ENCODE results near the gene SCNN1A.

Gene SCNN1A

DNA sequence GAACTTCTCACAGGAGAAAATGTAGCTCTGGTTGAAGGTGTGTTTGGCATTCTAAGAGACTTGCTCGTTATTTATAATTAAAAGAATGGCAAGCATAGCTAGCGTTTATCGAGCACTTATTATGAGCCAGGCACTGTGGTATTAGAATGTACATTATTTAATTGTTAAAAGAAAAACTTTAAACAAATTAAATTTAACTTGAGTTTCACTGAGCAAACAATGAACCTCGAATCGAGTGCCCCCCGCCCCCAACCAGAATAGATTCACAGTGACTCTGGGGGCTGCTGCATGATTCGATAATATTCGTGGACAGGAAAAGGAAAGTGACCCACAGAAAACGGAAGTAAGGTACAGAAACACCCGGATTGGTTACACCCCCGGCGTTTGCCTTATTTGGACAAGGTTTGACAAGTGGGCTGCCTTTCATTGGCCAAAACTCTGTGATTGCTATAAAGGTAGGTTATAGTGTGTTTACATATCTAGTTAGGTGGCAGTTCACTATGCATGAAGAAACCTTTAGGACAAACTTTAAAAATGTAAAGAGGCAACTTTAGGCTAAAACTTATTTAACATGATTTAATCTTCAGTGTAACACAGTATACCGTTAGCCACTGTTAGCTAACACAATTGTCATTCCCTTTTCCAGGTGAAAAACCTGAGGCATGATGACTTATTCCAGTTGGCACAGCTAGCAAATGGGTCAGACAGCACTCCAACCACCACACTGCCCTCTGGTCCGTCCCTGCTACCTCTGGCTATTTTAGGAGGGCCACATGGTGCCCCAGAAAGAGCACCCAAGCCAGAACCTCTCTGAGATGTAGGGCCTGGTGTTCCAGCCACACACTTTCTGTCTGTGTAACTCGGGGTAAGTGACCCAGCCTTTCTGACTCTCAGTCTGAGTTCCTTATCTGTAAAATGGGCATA, 7.1 kb downstream of the SCNN1A start:
- DNase-seq = no peak

DNA sequence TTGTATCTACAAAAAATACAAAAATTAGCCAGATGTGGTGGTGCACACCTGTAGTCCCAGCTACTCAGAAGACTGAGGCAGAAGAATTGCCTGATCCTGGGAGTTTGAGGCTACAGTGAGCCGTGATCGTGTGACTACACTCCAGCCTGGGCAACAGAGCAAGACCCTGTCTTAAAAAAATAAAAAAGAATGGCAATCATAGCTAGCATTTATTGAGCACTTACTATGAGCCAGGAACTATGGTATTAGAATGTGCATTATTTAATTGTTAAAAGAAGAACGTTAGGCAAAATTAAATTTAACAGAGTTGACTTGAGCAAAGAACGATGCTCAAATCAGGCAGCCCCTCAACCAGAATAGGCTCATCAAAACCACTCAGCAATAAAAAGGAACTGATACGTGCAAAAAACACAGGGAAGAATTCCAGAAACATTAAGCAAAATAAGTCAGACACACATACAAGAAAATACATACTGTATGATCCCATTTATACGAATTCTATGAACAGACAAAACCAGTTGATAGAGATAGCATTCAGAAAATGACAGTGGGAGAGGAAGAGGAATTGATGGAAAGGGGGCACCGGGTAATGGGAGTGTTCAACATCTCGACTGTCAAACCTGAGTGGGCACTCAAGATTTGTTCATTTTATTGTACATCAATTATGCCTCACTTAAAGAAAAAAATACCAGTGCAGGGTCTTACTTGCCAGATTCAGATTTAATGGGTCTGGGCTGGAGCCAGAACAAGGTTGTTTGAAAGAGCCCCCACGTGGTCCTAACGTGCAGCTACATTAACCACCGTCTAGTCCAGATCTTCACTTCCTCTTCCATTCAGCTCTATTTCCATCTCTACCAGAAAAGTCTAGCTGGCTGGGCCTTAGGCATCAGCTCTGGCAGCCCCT, 8.0 kb downstream of the SCNN1A start:
- DNase-seq = no peak

DNA sequence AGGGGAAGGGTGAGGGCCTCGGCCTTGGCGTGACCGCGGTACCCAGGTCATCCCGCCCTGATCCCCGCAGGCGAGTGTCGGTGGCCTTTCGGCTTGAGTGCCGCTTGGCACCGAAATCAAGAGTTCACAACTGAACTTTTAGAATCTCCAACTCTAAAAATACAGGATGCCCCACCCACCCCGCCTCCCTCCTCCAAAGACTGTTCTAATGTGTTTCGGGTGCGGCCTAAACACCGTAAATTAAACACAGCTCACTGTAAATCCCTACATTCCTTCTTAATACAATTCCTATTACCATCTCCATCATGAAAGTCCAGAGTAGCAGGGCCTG, 11.4 kb downstream of the SCNN1A start:
- DNase-seq = no peak

DNA sequence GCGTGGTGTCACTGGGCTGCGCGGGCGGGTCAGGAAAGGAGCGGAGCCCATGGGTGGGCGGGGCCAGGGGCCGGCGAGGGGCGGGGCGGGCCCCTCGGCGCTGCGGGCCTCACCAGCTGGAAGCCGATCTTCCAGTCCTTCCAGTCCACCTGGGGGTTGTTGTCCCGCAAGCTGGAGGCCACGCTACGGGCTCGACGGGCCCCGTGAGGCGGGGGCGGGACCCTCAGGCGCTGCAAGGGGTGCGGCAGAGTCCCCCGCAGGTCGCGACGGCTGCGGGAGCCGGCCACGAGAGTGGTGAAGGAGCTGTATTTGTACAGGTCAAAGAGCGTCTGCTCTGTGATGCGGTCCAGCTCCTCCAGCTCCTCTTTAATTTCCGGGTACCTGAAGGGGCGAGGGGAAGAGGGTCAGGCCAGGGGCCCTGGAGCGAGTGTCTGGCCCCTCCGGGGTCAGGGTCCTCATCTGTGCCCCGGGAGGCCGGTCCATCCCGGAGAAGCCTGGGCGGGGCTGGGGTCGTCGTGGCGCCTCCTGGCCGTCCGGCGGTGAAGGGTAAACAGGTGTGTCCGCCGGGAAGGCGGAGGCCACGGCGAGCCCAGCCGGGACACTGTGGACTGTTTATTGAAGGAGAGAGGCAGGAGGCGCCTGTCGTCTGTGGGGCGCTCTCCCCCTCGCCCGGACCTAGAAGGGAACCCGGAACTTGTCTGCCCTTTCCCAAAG, 11.9 kb downstream of the SCNN1A start:
- no peak for DNase-seq

DNA sequence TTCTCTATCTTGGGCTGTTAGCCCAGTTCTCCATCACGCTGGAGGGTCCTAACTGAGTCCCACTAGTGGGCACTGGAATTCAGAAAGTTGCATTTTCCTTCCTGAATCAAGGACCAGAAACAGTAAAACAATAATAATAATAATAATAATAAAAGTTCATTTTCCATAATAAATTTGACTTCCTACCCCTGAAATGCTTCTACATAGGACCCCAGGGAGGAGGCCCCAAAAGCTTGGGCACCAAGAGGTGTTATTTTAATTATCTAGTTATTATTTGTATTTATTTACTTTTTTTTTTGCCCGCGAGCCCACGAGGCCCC, 12.4 kb downstream of the SCNN1A start:
- no peak for DNase-seq

DNA sequence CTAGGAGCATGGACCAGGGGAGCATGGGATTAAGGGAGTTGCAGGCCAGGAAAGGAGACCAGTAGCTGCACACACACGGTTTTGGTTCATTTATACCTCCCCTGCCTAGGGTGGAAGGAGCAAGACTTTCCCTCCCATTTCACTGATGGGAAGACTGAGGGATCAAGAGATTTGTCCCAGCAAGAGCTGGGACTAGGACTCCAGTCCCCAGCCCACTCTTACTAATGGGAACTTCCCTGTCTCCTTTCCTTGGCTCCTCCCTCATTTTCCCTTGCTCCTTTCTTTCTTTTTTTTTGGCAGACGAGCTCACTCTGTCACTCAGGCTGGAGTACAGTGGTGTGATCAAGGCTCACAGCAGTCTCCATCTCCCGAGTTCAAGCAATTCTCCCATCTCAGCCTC, 13.0 kb downstream of the SCNN1A start:
- DNase-seq = no peak

DNA sequence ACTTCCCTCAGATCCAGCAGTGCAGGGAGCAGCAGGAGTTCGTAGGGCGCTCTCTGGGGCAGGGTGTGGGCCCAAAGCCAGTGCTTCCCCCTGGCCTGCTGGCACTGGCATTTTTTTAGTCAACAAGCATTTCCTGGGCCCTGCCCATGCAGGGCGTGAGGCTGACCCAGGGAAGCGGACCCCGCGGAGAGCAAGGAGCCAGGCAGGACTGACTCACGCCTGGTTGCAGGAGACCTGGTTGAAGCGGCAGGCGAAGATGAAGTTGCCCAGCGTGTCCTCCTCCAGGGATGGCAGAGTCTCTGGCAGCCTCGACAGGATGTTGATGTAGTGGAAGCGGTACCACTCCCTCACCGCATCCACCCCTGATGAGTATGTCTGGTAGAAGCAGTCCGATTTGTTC, 13.5 kb downstream of the SCNN1A start:
- no peak for DNase-seq

DNA sequence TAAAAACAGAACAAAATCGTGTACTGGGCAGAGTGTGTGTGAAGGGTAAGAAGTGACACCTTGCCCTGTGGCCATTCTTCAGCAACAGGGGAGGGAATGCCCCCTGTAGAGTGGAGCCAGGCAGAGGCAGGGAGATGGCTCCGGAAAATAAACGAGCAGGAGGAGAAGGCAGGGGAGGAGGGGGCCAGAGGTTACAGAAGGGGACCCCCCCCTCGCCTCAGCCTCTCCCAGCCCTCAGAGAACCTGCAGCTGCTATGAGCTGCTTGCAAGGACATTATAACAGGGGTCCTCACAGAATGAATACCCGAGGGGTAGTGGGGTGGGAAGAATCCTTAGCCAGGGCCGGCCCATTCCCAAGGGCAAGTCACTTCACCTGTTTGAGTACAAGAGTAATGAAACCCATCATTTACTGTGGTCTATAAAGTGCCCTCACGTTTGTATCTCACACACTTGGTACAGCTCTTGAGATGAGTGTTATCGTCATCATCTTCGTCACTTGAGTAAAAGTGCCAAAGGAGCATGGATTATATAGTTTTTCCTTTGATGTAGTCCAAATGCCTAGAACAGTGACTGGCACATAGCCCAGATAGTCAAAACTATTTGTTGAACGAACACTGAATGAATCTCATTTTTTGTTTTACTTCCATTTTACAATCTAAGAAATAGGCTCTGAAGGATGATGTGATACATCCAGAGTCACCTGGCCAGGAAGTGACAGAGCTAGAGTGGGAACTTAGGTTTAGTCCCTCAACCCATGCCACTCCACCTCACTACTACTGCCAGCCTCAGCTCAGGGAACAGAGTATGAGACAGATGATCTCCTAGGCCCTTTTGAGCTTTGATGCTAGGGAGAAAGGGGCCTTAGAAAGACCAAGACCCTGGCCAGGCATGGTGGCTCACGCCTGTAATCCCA, 14.5 kb downstream of the SCNN1A start:
- no peak for DNase-seq

DNA sequence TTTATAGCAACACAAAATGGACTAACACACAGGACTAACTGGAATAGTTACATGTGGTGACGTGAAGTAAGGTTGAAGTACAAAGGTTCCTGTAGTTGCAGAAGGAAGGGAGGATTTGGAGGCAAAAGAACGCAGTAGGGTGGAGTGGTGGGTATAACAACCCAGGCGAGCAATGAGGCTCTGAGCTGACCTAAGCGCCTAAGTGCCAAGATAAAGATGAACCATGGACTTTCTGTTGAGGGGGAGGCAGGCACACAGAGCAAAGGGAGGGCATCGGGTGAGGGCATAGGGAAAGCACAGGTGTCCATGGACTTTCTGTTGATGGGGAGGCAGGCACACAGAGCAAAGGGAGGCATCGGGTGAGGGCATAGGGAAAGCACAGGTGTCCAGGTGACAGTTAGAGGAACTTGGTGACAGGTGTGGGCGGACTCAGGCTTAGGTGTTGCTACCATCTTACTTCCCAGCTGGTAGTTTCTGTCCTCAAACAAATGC, 15.2 kb downstream of the SCNN1A start:
- no peak for DNase-seq

DNA sequence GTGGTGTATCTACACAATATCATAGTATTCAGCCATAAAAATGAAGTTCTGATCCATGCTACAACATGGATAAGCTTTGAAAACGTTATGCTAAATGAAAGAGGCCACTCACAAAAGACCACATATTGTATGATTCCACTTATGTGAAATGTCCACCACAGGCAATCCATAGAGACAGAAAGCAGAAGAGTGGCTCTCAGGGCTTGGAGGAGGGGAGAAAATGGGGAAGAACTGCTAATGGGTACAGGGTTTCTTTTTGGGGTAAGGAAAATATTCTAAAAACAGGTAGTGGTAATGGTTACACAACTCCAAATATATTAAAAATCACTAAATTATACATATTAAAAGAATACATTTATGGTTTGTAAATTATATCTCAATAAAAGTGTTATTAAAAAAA, 16.5 kb downstream of the SCNN1A start:
- DNase-seq = no peak

DNA sequence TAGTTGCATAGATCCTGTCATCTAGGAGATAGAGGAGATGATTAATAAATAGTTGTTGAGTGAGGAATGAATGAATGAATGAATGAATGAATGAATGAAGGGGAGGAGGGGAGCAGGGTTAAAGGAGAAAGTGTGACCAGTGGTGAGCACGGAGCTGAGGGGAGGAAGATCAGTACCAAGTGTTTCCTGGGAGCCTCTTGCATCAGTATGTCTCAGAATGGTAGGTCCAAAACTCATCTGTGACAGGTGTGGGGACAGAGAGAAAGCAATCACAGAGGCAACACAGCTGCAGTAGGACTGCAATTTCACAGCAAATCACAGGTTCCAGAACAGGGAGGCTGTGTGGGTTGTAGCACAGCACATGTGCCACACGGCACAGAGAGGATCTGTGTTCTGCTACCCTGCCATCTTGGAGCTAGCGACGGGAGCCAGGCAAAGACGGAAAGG, 19.0 kb downstream of the SCNN1A start:
- no peak for DNase-seq

DNA sequence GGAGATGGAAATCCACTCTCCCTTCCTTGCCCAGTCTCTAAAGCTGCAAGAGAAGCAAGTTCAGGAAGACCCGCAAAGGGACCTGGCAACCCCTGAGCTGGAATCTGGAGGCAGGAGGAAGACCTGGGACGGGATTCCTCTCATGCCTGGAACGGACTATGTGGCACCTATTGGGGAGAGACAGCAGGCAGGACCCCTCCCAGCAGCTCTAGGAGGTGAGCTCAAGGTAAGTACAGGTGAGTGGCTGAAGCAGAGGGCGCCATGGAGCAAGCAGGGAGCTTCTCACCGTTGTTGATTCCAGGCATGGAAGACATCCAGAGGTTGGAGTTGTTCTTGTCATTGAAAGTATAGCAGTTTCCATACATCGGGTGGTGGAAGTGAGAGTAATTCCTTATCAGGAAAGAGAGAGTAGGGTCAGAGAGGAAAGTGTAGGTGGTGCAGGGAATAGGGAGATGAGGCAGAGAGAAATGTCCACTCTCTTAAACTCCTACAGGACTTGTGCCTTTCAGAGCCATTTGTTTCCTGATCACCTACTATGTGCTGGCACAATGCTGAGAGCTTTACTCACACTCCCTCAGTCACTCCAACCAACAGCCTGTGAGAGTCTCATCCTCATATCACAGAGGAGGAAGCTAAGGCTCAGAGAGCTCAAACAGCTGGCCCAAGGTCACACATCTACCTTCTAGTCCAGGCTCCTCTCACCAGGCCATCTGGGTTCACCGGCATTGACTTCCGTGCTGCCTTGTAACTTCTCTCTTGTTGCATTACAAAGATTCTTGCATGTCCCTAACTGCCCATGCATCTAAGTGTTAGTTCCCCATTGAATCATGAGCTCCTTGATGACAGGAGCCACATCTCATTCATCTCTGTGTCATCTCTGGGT, 19.6 kb downstream of the SCNN1A start:
- no peak for DNase-seq

DNA sequence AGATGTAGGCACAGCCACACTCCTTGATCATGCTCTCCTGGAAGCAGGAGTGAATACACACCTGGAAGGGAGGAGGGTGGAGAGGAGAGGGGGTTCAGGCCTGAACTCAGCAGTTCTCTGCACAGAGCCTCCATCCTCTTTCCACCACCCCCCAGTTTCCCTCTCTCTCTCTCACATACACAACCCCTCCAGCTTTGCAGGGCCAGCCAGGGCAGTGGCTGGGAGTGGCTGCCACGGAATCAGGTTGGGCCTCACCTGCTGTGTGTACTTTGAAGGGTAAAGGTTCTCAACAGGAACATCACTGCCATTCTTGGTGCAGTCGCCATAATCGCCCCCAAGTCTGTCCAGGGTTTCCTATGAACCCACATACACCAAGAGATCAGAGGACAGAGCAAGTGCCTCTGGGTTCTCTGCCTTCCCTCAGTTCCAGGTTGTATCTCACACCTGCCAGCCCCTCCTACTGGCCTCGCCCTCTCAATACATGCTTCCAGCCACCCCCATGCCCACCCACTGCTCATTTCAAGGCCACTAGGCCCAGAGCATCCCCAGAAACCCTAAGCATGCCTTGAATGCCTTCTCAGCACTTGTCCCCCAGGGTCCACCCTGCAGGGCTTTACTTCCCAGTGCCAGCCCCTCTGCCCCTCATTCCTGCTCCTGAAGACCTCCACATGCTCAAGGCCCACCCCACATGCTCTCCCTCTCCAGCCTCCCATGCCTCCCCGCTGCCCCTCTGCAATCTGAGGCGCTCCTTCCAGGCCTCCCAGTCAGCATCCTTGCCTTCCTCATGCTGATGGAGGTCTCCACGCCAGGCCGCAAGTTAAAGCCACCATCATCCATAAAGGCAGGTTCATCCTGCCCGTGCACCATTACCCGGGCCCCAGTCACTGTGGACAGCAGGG, 20.6 kb downstream of the SCNN1A start:
- no peak for DNase-seq

DNA sequence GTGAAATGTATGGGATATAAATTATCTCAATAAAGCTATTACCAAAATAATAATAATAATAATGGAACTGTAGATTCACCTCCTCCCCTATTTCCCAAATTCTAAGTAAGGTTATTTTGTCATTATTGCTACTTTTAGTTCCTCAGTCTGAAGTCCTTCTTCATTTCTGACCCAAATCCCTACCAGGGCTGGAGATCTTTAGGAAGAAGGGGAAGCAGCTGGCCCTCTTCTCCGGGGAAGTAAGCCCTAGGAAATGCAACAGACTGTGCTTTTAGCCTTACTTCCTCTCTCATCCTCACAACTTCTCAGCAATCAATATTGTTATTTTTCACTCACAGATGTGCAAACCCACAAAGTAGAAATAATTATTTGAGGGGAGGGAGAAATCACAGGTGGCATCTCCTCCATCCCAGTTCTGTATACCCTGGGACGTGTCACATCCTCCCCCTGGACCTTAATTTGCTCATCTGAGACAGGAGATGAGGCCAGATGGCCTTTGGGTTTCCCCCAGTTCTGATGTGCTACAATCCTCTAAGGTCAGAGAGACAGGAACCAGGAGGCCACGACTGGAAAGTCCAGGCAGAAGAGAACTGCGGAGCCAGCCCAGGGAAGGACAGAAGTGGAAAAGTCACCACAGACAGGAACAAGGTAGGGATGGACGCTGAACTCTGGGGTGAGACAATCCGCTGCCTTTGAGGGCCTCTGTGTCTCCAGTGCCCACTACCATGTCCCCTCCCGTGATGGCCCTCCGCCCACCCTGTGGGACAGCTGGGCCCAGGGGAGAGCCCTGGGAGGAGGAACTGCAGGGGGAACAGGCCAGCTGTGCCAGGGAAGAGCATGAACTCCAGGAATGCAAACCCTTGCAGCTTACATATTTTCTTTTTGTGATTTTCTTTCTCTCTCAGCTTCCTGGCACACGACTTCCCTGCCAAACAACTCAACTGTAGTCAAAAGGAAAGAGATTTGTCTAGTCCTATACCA, 22.9 kb downstream of the SCNN1A start:
- DNase-seq = no peak

DNA sequence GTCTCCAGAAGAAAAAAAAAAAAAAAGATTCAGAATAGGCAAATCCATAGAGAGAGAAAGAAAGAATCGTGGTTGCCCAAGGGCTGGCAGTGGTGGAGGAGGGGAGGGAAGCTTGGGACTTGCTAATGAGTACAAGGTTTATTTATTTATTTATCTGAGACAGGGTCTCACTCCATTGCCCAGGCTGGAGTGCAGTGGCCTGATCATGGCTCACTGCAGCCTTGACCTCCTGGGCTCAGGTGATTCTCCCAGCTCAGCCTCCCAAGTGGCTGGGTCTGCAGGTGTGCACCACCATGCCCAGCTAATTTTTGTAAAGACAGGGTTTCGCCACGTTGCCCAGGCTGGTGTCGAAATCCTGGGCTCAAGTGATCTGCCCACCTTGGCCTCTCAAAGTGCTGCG, 23.7 kb downstream of the SCNN1A start:
- DNase-seq = no peak

DNA sequence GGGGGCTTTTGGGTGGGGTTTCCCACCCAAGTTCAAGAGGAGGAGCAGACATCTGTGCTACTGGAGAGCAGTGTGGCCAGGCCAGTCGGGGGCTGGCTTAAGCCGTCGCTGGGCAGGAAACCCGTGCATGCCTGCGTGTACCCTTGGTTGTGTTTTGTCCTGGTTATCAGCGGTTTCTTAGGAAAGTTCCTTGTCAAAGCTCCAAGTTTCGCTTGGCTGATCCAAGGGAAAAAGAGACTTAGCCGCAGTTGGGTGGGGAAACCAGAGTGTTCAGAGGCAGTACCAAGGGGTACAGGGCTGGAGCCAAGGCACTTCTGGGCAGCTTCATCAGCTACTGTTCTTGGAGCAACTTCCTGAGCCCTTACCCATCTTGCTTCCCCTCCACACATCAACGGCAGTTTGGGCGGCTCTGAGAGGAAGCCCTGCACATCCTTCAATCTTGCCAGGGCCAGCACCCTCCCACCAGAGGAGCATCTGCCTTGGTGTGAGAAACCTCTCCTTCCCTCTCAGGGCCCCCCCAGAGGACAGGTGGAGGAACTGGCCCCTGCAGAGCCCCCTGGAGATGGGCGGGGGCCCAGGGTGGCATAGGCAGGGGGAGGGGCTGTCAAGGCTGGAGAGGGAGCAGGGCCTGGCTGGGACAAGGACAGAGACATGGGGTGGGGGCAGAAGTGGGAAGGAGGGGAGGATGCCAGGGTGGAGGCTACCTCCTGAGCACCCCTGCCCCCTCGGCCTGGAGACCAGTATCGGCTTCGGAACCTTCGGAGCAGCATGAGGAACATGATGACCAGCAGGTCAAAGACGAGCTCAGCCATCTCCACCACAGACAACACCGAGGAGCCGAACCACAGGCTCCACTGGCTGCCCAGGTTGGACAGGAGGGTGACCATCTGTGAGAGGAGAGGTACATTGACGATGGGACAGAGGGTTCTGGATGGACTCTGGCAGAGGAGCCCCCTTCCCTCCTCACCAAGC, 27.7 kb downstream of the SCNN1A start:
- no peak for DNase-seq

DNA sequence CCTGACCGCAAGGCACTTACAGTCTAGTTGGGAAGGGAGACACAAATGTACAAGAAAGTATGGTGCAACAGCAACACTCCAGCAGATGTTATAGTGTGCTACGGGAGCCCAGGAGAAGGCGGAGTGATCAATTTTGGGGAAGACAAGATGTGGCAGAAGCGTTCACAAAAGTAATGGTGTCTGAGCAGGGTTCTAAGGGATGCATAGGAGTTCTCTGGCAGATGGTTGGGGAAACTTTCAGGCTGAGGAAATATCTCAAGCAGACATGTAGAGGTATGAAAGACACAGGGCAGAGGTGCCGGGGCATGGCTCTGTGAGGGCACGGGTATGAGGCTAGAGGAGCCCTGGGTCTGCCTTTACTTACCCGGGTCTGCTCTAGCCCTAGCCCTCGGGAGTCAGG, 28.4 kb downstream of the SCNN1A start:
- DNase-seq = no peak

All from NCI-H1048 (cell line).